GM19328 (cell line): ENCODE measurements around the gene KCTD18.
A peak's percentile ranks its signal among the peaks of the same experiment; 100 is the strongest.

Source experiments
- ATAC-seq: cut with Tn5 transposase; IDR thresholded peaks from one replicate; pipeline ENCODE4 v1.9.1; 2021; ENCODE audit warnings: mild to moderate bottlenecking, moderate library complexity; ENCODE audit not compliant: unreplicated experiment

KCTD18 gene

GRCh38 chr2:200486529-200486928, 23.3 kb downstream of the KCTD18 start:
- ATAC-seq = no peak

- ATAC-seq = no peak
Observed at GRCh38 chr2:200484934-200485333, 24.9 kb downstream of the KCTD18 start.

- ATAC-seq = peak; percentile 44
Observed at GRCh38 chr2:200483729-200484198, 26.1 kb downstream of the KCTD18 start.

- no peak for ATAC-seq
Observed at GRCh38 chr2:200482194-200482593, 27.7 kb downstream of the KCTD18 start.

- no peak for ATAC-seq
Observed at GRCh38 chr2:200479692-200480265, 30.1 kb downstream of the KCTD18 start.

GRCh38 chr2:200477667-200478131, 32.2 kb downstream of the KCTD18 start:
- no peak for ATAC-seq

- no peak for ATAC-seq
Observed at GRCh38 chr2:200476836-200477235, 33.0 kb downstream of the KCTD18 start.

- no peak for ATAC-seq
Observed at GRCh38 chr2:200475795-200476194, 34.1 kb downstream of the KCTD18 start.

GRCh38 chr2:200472853-200473464, 36.9 kb downstream of the KCTD18 start:
- ATAC-seq = no peak

GRCh38 chr2:200471928-200472645, 37.8 kb downstream of the KCTD18 start:
- ATAC-seq = peak; percentile 13

- peak; percentile 64 for ATAC-seq
Observed at GRCh38 chr2:200471324-200471848, 38.5 kb downstream of the KCTD18 start.

- no peak for ATAC-seq
Observed at GRCh38 chr2:200470230-200470629, 39.6 kb downstream of the KCTD18 start.

- no peak for ATAC-seq
Observed at GRCh38 chr2:200469708-200470211, 40.1 kb downstream of the KCTD18 start.

- ATAC-seq = no peak
Observed at GRCh38 chr2:200467806-200468681, 41.8 kb downstream of the KCTD18 start.

- ATAC-seq = no peak
Observed at GRCh38 chr2:200466425-200467418, 43.1 kb downstream of the KCTD18 start.

- no peak for ATAC-seq
Observed at GRCh38 chr2:200463452-200463851, 46.4 kb downstream of the KCTD18 start.

- ATAC-seq = no peak
Observed at GRCh38 chr2:200461846-200462710, 47.8 kb downstream of the KCTD18 start.

- no peak for ATAC-seq
Observed at GRCh38 chr2:200459101-200459500, 50.8 kb downstream of the KCTD18 start.
